HL-60 (cell line): ENCODE data around the gene SSH2.
A peak's percentile ranks its signal among the peaks of the same experiment; 100 is the strongest.

Experiments used
- CTCF ChIP-seq: IDR thresholded peaks from one replicate; pipeline ENCODE4 v1.5.1; 2011; ENCODE audit warnings: low read length, control low read depth, inconsistent platforms; ENCODE audit not compliant: insufficient read depth
- GABPA ChIP-seq: IDR thresholded peaks from 2 replicates; pipeline ENCODE4 v1.6.1; 2012; ENCODE audit warnings: low read depth
- POLR2AphosphoS5 ChIP-seq: IDR thresholded peaks from 2 replicates; pipeline ENCODE4 v1.6.1; 2012; ENCODE audit warnings: low read depth
- SPI1 ChIP-seq: IDR thresholded peaks from 2 replicates; pipeline ENCODE4 v1.6.1; 2012; ENCODE audit warnings: low read depth, mild to moderate bottlenecking, borderline replicate concordance

DNA sequence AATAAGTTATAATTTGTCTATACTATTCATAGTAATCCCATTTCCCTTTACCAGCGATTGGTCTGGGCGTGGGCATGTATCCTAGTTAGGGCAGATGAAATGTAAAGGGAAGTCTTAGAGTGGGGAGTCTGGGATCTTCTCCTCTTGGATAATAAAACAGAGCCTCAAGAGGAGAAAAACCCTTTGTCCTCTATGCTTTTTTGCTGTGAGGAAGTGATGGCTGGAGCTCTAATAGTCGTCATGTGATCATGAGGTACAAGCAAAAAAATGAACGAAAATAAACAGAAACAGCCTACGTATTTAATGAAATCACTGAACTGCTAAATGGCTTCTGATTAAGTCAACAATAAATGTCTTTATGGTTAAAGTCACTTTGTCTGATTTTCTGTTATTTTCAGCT is 38.2 kb upstream of the SSH2 start:
- TF ChIP-seq CTCF, result no peak
- peak; percentile 18; the same call in 1 of the 2 replicates for TF ChIP-seq SPI1
- no peak for TF ChIP-seq POLR2AphosphoS5
- no peak for TF ChIP-seq GABPA
